NB4 (cell line): ENCODE results near the gene RGL1.

Source experiments
- POLR2A ChIP-seq: IDR thresholded peaks from 2 replicates; pipeline ENCODE4 v1.6.1; 2011; ENCODE audit warnings: mild to moderate bottlenecking; ENCODE audit not compliant: insufficient read length; ENCODE audit errors: extremely low read depth
- TF ChIP-seq, protein P1 (sequence below): IDR thresholded peaks from one replicate; pipeline ENCODE4 v1.5.1; 2012; ENCODE audit warnings: low read depth, low read length
- TF ChIP-seq, protein P2 (sequence below): IDR thresholded peaks from 2 replicates; pipeline ENCODE4 v1.6.1; 2011; ENCODE audit warnings: low read depth, low read length

DNA sequence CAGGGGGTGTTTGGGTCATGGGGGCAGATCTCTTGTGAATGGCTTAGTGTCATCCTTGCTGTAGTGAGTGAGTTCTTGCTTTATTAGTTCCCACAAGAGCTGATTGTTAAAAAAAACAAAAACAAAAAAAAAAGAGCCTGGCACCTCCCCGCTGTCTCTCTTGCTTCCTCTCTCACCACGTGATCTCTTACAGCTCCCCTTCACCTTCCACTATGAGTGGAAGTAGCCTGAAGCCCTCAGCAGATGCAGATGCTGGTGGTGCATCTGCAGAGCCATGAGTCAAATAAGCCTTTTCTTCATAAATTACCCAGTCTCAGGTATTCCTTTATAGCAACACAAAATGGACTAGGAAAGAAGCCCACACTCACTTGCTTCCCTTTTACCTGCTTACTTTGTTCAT, 17.2 kb upstream of the RGL1 start:
- TF ChIP-seq, protein P1, sequence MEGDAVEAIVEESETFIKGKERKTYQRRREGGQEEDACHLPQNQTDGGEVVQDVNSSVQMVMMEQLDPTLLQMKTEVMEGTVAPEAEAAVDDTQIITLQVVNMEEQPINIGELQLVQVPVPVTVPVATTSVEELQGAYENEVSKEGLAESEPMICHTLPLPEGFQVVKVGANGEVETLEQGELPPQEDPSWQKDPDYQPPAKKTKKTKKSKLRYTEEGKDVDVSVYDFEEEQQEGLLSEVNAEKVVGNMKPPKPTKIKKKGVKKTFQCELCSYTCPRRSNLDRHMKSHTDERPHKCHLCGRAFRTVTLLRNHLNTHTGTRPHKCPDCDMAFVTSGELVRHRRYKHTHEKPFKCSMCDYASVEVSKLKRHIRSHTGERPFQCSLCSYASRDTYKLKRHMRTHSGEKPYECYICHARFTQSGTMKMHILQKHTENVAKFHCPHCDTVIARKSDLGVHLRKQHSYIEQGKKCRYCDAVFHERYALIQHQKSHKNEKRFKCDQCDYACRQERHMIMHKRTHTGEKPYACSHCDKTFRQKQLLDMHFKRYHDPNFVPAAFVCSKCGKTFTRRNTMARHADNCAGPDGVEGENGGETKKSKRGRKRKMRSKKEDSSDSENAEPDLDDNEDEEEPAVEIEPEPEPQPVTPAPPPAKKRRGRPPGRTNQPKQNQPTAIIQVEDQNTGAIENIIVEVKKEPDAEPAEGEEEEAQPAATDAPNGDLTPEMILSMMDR, result no peak
- TF ChIP-seq POLR2A, result no peak
- TF ChIP-seq, protein P2, sequence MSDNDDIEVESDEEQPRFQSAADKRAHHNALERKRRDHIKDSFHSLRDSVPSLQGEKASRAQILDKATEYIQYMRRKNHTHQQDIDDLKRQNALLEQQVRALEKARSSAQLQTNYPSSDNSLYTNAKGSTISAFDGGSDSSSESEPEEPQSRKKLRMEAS, result no peak
